CD8-positive, alpha-beta memory T cell (primary cell): ENCODE data around the gene CCDC148. TPM values are rescaled to one million over a fixed set of nuclear protein-coding genes. Genes with fewer than 3 reads are reported as not detected.
"Not testable (repeated sequence)": the region's sequence is repeated elsewhere in the genome, so short reads cannot be mapped to it uniquely, and the experiment has no call there.

ENCODE experiments used
- CTCF ChIA-PET: fragments of 350-600 bp; sonication (Branson Sonifier 250); formaldehyde crosslinking; loops from one replicate; lab custom pipeline; 2021; ENCODE audit warnings: antibody characterized with exemption; lab: Charles Lee
- POLR2A ChIA-PET: fragments of 350-600 bp; sonication (Branson Sonifier 250); formaldehyde crosslinking; loops from one replicate; lab custom pipeline; 2021; ENCODE audit warnings: antibody characterized with exemption; lab: Charles Lee
- DNase-seq, 5 donors: peaks; one replicate each; pipeline versions ENCODE4 v3.0.0 to v3.0.0-alpha.2; 2020 to 2022; ENCODE audit warnings: mixed read lengths in 1 of 5
- H3K27ac ChIP-seq: one replicate; pipeline ENCODE4 v1.7.0; 2013; ENCODE audit warnings: low read depth, mild to moderate bottlenecking, low read length, moderate library complexity
- H3K27me3 ChIP-seq: 2 replicates; pipeline ENCODE4 v1.7.0; 2013; ENCODE audit warnings: low read length, mild to moderate bottlenecking; ENCODE audit not compliant: insufficient read depth, poor library complexity, severe bottlenecking
- H3K36me3 ChIP-seq: 2 replicates; pipeline ENCODE4 v1.7.0; 2013; ENCODE audit warnings: mild to moderate bottlenecking, low read length, moderate library complexity; ENCODE audit not compliant: insufficient read depth
- H3K4me1 ChIP-seq: 2 replicates; pipeline ENCODE4 v1.7.0; 2013; ENCODE audit warnings: mild to moderate bottlenecking, low read length, moderate library complexity; ENCODE audit not compliant: insufficient read depth
- H3K4me3 ChIP-seq: 2 replicates; pipeline ENCODE4 v1.7.0; 2013; ENCODE audit warnings: mild to moderate bottlenecking, low read length
- H3K9me3 ChIP-seq: 2 replicates; pipeline ENCODE4 v1.7.0; 2013; ENCODE audit warnings: mild to moderate bottlenecking, low read length
- H3K27ac Mint-ChIP-seq, 8 donors: one replicate each; pipeline ENCODE4 v1.8.0; 2020 to 2021; ENCODE audit warnings: mixed read lengths in 8 of 8, mild to moderate bottlenecking in 6 of 8, inconsistent platforms in 3 of 8, moderate library complexity in 3 of 8
- H3K27me3 Mint-ChIP-seq, 2 donors: one replicate each; pipeline ENCODE4 v1.8.0; 2020 to 2021; ENCODE audit warnings: mixed read lengths in 2 of 2, mild to moderate bottlenecking in 1 of 2, moderate library complexity in 1 of 2
- H3K36me3 Mint-ChIP-seq, 3 donors: one replicate each; pipeline ENCODE4 v1.8.0; 2020 to 2021; ENCODE audit warnings: mixed read lengths in 3 of 3, inconsistent platforms in 1 of 3, mild to moderate bottlenecking in 1 of 3
- H3K4me1 Mint-ChIP-seq, 3 donors: one replicate each; pipeline ENCODE4 v1.8.0; 2020 to 2021; ENCODE audit warnings: mixed read lengths in 3 of 3, inconsistent platforms in 1 of 3, mild to moderate bottlenecking in 1 of 3
- H3K4me3 Mint-ChIP-seq, 7 donors: one replicate each; pipeline ENCODE4 v1.8.0; 2020 to 2021; ENCODE audit warnings: mixed read lengths in 7 of 7, mild to moderate bottlenecking in 6 of 7, moderate library complexity in 4 of 7, inconsistent platforms in 2 of 7
- H3K9me3 Mint-ChIP-seq, 5 donors: one replicate each; pipeline ENCODE4 v1.8.0; 2020 to 2022; ENCODE audit warnings: mixed read lengths in 5 of 5, mild to moderate bottlenecking in 3 of 5, moderate library complexity in 2 of 5, inconsistent platforms in 1 of 5
- polyA plus RNA-seq: library from polyadenylated mRNA; unstranded; fragments of 300-500 nt; fragmentation: Illumina TruSeq; gene quantifications from one replicate; pipeline ENCODE4 v1.2.3, GENCODE V29; 2021
- total RNA-seq, 2 experiments: library from RNA; stranded (reverse); gene quantifications; one replicate each; pipeline ENCODE4 v1.2.3, GENCODE V29; 2021

The CCDC148 gene
- total and polyA plus RNA-seq, 3 experiments from 2014 or later, result 0.40 TPM; not detected in 2

- DNase-seq, result no peak
- H3K27ac Mint-ChIP-seq, result no peak overlapping the region
- Histone ChIP-seq H3K27me3 (no peaks in the 10 kb centered on the region), H3K4me1 (peaks cover 11% of the 10 kb centered on the region), H3K9me3 (no peaks in the 10 kb centered on the region), H3K36me3 (no peaks in the 10 kb centered on the region), H3K4me3 (no peak overlapping the region), H3K27ac (no peak overlapping the region)
- H3K36me3 Mint-ChIP-seq, result peaks cover 0 to 2% (median 0%) of the 10 kb centered on the region in 3 donors
- H3K27me3 Mint-ChIP-seq, result no peaks in the 10 kb centered on the region
- H3K4me3 Mint-ChIP-seq, result no peak overlapping the region
- H3K4me1 Mint-ChIP-seq, result peaks cover 18 to 23% (median 18%) of the 10 kb centered on the region in 3 donors
- H3K9me3 Mint-ChIP-seq, result no peaks in the 10 kb centered on the region
- POLR2A ChIA-PET, result no interaction called here
- CTCF ChIA-PET, result interaction anchor here (1.4 kb wide), 1 partner anchor 28 kb away, joined by 3 read pairs; no protein-coding TSS in a partner anchor
Observed at GRCh38 chr2:158478816-158479215, 22.3 kb upstream of the CCDC148 start.

DNA sequence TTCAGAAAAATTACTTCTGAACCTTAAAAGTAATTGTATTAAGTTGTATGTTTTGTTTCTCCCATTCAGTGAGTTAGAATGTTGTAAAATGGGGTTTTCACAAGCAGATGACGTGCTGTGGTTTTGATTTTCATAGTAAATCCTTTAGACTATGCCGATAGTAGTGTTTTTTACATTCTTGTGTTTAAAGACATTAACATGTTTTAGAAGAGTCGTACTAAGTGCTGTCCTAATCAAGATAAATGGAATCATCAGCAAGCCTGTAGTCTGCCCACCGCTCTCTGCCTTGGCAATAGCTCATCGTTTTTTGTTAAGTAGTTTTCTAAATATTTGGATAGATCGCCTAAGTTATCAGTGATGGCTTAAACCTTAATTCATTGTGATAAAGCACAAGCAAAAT is 21.7 kb upstream of the CCDC148 start:
- peaks cover 18 to 23% (median 18%) of the 10 kb centered on the region in 3 donors for H3K4me1 Mint-ChIP-seq
- no peaks in the 10 kb centered on the region for H3K9me3 ChIP-seq
- no peak for DNase-seq
- H3K27me3 ChIP-seq, result no peaks in the 10 kb centered on the region
- peaks cover 0 to under 1% (median 0%) of the 10 kb centered on the region in 3 donors for H3K36me3 Mint-ChIP-seq
- no peaks in the 10 kb centered on the region for H3K9me3 Mint-ChIP-seq
- no peaks in the 10 kb centered on the region for H3K27me3 Mint-ChIP-seq
- ChIA-PET POLR2A (interaction anchor here (1.4 kb wide), 1 partner anchor 21 kb away, joined by 3 read pairs; the partner anchor contains the start of genes CCDC148 and PKP4), CTCF (interaction anchor here (1.2 to 1.4 kb wide), 2 partner anchors 21 to 28 kb away, joined by 3 read pairs; no protein-coding TSS in a partner anchor)
- H3K27ac Mint-ChIP-seq, result peak overlapping the region in 1 of 8 donors; percentile 21
- no peak overlapping the region for H3K4me3 Mint-ChIP-seq
- H3K27ac ChIP-seq, result no peak overlapping the region
- H3K4me3 ChIP-seq, result no peak overlapping the region
- H3K36me3 ChIP-seq, result no peaks in the 10 kb centered on the region
- peaks cover 11% of the 10 kb centered on the region for H3K4me1 ChIP-seq

GRCh38 chr2:158477202-158477601 is 20.6 kb upstream of the CCDC148 start:
- Histone ChIP-seq H3K4me1 (peaks cover 11% of the 10 kb centered on the region), H3K27ac (no peak overlapping the region), H3K27me3 (no peaks in the 10 kb centered on the region), H3K4me3 (no peak overlapping the region), H3K36me3 (no peaks in the 10 kb centered on the region), H3K9me3 (no peaks in the 10 kb centered on the region)
- Mint-ChIP-seq H3K27me3 (no peaks in the 10 kb centered on the region), H3K4me3 (peak overlapping the region in 3 of 7 donors; percentile 30 to 40 (median 32)), H3K4me1 (peaks cover 18 to 23% (median 18%) of the 10 kb centered on the region in 3 donors), H3K9me3 (peaks cover 0 to 2% (median 0%) of the 10 kb centered on the region in 5 donors), H3K36me3 (peaks cover 0 to 3% (median 0%) of the 10 kb centered on the region in 3 donors), H3K27ac (peak overlapping the region in 7 of 8 donors; percentile 2 to 73 (median 49))
- ChIA-PET POLR2A (interaction anchor here (1.4 kb wide), 1 partner anchor 20 kb away, joined by 3 read pairs; the partner anchor contains the start of genes CCDC148 and PKP4), CTCF (interaction anchor here (1.2 kb wide), 1 partner anchor 20 kb away, joined by 3 read pairs; no protein-coding TSS in a partner anchor)
- peak in 1 of 5 donors; percentile 10 for DNase-seq

GRCh38 chr2:158474526-158475011 is 18.0 kb upstream of the CCDC148 start:
- Mint-ChIP-seq H3K27ac (peak overlapping the region in 1 of 8 donors; percentile 69), H3K4me1 (peaks cover 18 to 23% (median 18%) of the 10 kb centered on the region in 3 donors), H3K36me3 (peaks cover 0 to 11% (median 9%) of the 10 kb centered on the region in 3 donors)
- H3K4me3 Mint-ChIP-seq, H3K4me3 ChIP-seq, H3K27me3 ChIP-seq, H3K27me3 Mint-ChIP-seq, H3K36me3 ChIP-seq, POLR2A ChIA-PET, H3K27ac ChIP-seq, H3K9me3 Mint-ChIP-seq, H3K9me3 ChIP-seq, DNase-seq: not testable (repeated sequence)
- CTCF ChIA-PET, result interaction anchor here (1.9 kb wide), 1 partner anchor 17 kb away, joined by 6 read pairs; no protein-coding TSS in a partner anchor
- peaks cover 11% of the 10 kb centered on the region for H3K4me1 ChIP-seq

DNA sequence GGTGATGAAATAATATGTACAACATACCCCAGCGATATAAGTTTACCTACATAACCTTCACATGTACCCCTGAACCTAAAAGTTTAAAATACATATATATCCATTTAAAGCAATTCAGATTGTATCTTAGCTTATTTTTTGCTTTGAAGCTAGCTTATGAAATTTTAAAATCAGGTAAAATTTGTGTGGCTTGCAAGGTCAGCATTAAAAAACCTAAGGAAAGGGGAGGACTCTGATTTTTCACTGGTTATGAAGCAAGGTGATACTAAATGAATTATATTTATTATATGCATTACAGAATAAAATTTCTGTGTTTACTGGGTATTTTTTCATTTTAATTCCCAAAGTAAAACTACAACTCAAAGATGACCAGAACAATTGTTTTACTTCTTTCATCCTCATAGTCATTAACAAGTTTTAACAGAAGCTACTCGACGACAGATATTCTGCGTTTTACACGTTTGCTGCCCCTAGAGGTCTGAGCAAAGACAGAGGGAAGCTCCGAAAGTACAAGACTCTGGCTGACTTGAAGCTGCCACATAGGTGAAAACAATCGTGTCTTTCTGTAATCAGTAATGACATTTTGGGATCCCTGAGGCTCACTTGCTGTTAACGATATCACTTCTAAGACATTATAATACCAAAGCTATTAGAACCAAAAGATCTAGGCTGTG is 17.3 kb upstream of the CCDC148 start:
- no peaks in the 10 kb centered on the region for H3K9me3 ChIP-seq
- no peak overlapping the region for H3K4me3 ChIP-seq
- H3K27ac Mint-ChIP-seq, result no peak overlapping the region
- H3K27ac ChIP-seq, result no peak overlapping the region
- DNase-seq, result no peak
- no peaks in the 10 kb centered on the region for H3K36me3 ChIP-seq
- H3K27me3 ChIP-seq, result no peaks in the 10 kb centered on the region
- ChIA-PET POLR2A (no interaction called here), CTCF (no interaction called here)
- peaks cover 0 to 11% (median 9%) of the 10 kb centered on the region in 3 donors for H3K36me3 Mint-ChIP-seq
- no peak overlapping the region for H3K4me3 Mint-ChIP-seq
- H3K27me3 Mint-ChIP-seq, result no peaks in the 10 kb centered on the region
- peaks cover 18 to 23% (median 18%) of the 10 kb centered on the region in 3 donors for H3K4me1 Mint-ChIP-seq
- H3K9me3 Mint-ChIP-seq, result peaks cover 0 to 2% (median 0%) of the 10 kb centered on the region in 5 donors
- H3K4me1 ChIP-seq, result peaks cover 11% of the 10 kb centered on the region

GRCh38 chr2:158473300-158473699 is 16.7 kb upstream of the CCDC148 start:
- POLR2A ChIA-PET, CTCF ChIA-PET, H3K9me3 ChIP-seq, H3K27me3 ChIP-seq, H3K4me3 Mint-ChIP-seq, H3K4me3 ChIP-seq, H3K9me3 Mint-ChIP-seq, H3K27ac ChIP-seq, DNase-seq, H3K27me3 Mint-ChIP-seq, H3K36me3 ChIP-seq, H3K27ac Mint-ChIP-seq: not testable (repeated sequence)
- peaks cover 0 to 11% (median 9%) of the 10 kb centered on the region in 3 donors for H3K36me3 Mint-ChIP-seq
- H3K4me1 ChIP-seq, result peaks cover 11% of the 10 kb centered on the region
- H3K4me1 Mint-ChIP-seq, result peaks cover 16 to 21% (median 18%) of the 10 kb centered on the region in 3 donors

DNA sequence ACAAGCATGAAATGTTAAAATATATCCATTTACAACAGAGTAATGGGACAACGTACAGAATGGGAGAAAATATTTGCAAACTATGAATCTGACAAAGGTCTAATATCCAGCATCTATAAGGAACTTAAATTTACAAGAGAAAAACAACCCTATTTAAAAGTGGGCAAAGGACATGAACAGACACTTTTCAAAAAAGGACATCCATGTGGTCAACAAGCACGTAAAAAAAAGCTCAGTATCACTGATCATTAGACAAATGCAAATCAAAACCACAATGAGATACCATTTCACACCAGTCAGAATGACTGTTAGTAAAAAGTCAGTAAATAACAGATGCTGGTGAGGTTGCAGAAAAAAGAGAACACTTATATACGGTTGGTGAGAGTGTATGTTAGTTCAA is 16.3 kb upstream of the CCDC148 start:
- H3K27me3 Mint-ChIP-seq, H3K4me3 ChIP-seq, H3K27ac ChIP-seq, H3K4me3 Mint-ChIP-seq, CTCF ChIA-PET, DNase-seq, H3K27me3 ChIP-seq, H3K9me3 Mint-ChIP-seq, H3K36me3 ChIP-seq, POLR2A ChIA-PET, H3K9me3 ChIP-seq: not testable (repeated sequence)
- peak overlapping the region in 1 of 8 donors; percentile 46 for H3K27ac Mint-ChIP-seq
- peaks cover 0 to 11% (median 9%) of the 10 kb centered on the region in 3 donors for H3K36me3 Mint-ChIP-seq
- H3K4me1 Mint-ChIP-seq, result peaks cover 15 to 18% (median 18%) of the 10 kb centered on the region in 3 donors
- H3K4me1 ChIP-seq, result peaks cover 11% of the 10 kb centered on the region

- no peak overlapping the region for H3K27ac ChIP-seq
- H3K4me3 ChIP-seq, result no peak overlapping the region
- ChIA-PET POLR2A (no interaction called here), CTCF (interaction anchor here (1.6 kb wide), 1 partner anchor 9 kb away, joined by 3 read pairs; no protein-coding TSS in a partner anchor)
- no peaks in the 10 kb centered on the region for H3K27me3 ChIP-seq
- Mint-ChIP-seq H3K4me3 (no peak overlapping the region), H3K27ac (no peak overlapping the region), H3K36me3 (peaks cover 0 to 9% (median 9%) of the 10 kb centered on the region in 3 donors), H3K9me3 (no peaks in the 10 kb centered on the region), H3K27me3 (no peaks in the 10 kb centered on the region), H3K4me1 (peaks cover 0 to 6% (median 4%) of the 10 kb centered on the region in 3 donors)
- no peaks in the 10 kb centered on the region for H3K9me3 ChIP-seq
- H3K36me3 ChIP-seq, result no peaks in the 10 kb centered on the region
- no peak for DNase-seq
- H3K4me1 ChIP-seq, result no peaks in the 10 kb centered on the region
Observed at GRCh38 chr2:158467248-158467647, 10.7 kb upstream of the CCDC148 start.
